A549 (cell line): ENCODE data around the gene ANTXR1.

Source experiments
- CTCF ChIP-seq: fragments of >200 bp; sonication (Bioruptor Twin); formaldehyde crosslinking; IDR thresholded peaks from 3 replicates; pipeline ENCODE4 v1.5.1; 2016
- JUN ChIP-seq, 2 experiments: fragments of >200 bp; sonication (Bioruptor Twin); formaldehyde crosslinking; IDR thresholded peaks; 2 replicates in 1 of 2; 3 replicates in 1 of 2; pipeline ENCODE4 v1.6.1; 2016 to 2017
- MAZ ChIP-seq: fragments of 150-350 bp; IDR thresholded peaks from 2 replicates; pipeline ENCODE4 v1.6.1; 2014; ENCODE audit warnings: antibody characterized with exemption, low read depth, low read length, borderline replicate concordance
- POLR2A ChIP-seq: IDR thresholded peaks from 2 replicates; pipeline ENCODE4 v1.6.1; 2012; ENCODE audit warnings: mild to moderate bottlenecking, low read length
- REST ChIP-seq: fragments of 200-600 bp; sonication (generic); IDR thresholded peaks from 2 replicates; pipeline ENCODE4 v1.6.1; 2016; ENCODE audit warnings: antibody characterized with exemption, mild to moderate bottlenecking, moderate library complexity
- RFX5 ChIP-seq: fragments of 450-650 bp; IDR thresholded peaks from 2 replicates; pipeline ENCODE4 v1.7.1; 2014; ENCODE audit warnings: antibody characterized with exemption, mild to moderate bottlenecking, moderate library complexity
- RNF2 ChIP-seq: fragments of 200-600 bp; sonication (generic); IDR thresholded peaks from 2 replicates; pipeline ENCODE4 v1.6.1; 2016; ENCODE audit warnings: low read depth, mild to moderate bottlenecking, antibody characterized with exemption, moderate library complexity, borderline replicate concordance

GRCh38 chr2:68968221-68968620 lies 44.8 kb upstream of the ANTXR1 start:
- no peak for TF ChIP-seq CTCF
- TF ChIP-seq REST = no peak
- TF ChIP-seq POLR2A = no peak
- no peak for TF ChIP-seq JUN (IDR thresholded peaks at IDR 0.05)
- TF ChIP-seq RNF2 = no peak
- no peak for TF ChIP-seq RFX5
- no peak for TF ChIP-seq MAZ
